Lower leg skin (tissue), 3 donors: ENCODE measurements around the gene P3H3.

Source experiments
- CTCF ChIP-seq, 3 donors: fragments of 450-650 bp; IDR thresholded peaks; one replicate each; pipeline ENCODE4 v1.5.1; 2016; ENCODE audit warnings: antibody characterized with exemption in 3 of 3, mild to moderate bottlenecking in 3 of 3, moderate library complexity in 2 of 3
- POLR2A ChIP-seq, 2 donors: fragments of 450-650 bp; IDR thresholded peaks; one replicate each; pipeline ENCODE4 v1.6.1; 2016 to 2017; ENCODE audit warnings: antibody characterized with exemption in 2 of 2, mild to moderate bottlenecking in 1 of 2, moderate library complexity in 1 of 2

DNA sequence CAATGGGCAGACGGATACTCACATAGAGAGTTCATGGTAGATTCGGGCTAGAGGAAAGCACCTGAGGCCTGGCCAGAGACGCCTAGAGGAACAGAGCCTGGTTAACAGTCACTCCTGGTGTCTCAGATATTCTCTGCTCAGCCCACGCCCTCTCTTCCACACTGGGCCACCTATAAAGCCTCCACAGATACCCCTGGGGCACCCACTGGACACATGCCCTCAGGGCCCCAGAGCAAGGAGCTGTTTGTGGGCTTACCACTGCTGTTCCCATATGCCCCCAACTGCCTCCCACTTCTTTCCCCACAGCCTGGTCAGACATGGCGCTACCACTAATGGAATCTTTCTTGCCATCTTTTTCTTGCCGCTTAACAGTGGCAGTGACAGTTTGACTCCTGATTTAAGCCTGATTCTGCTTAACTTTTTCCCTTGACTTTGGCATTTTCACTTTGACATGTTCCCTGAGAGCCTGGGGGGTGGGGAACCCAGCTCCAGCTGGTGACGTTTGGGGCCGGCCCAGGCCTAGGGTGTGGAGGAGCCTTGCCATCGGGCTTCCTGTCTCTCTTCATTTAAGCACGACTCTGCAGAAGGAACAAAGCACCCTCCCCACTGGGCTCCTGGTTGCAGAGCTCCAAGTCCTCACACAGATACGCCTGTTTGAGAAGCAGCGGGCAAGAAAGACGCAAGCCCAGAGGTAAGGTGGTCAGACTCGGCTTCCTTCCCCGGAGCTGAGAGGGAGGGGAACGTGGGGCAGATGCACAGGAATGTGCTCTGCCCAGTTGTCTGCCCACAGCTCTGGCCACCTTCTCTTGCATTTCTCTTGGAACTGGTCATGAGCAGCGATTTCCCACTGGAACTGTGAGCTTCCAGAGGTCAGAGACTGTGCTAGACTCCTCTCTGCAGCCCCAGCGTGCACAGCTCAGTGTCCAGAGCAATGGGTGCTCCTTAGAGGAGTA, 39.0 kb upstream of the P3H3 start, which contains the start of gene CD4:
- TF ChIP-seq CTCF (IDR thresholded peaks at IDR 0.05) (no peak), POLR2A (IDR thresholded peaks at IDR 0.05) (no peak)
